ENCODE results near the gene LCN12. TPM values are rescaled to one million over a fixed set of nuclear protein-coding genes. Genes with fewer than 3 reads are reported as not detected.

The LCN12 gene
- total RNA-seq, 1 experiment from 2014 or later = 0.55 TPM

- no peaks in the 10 kb centered on the region for H3K9me3 ChIP-seq (ENCODE audit: low read length)
- peaks cover 8% of the 10 kb centered on the region for H3K4me1 ChIP-seq (ENCODE audit: insufficient read depth, low read length)
- intact Hi-C loops (cut with micrococcal nuclease) = no loop called here
- ChIA-PET POLR2A (ENCODE audit: unreplicated experiment) (no interaction called here), CTCF (no interaction called here)
- ATAC-seq = no peak
- H3K4me3 ChIP-seq (ENCODE audit: low read length) = no peak overlapping the region
- no peak overlapping the region for H3K9ac ChIP-seq (ENCODE audit: low read length)
- no peaks in the 10 kb centered on the region for H3K36me3 ChIP-seq (ENCODE audit: low read depth, low read length)
- H4K20me1 ChIP-seq (ENCODE audit: low read length) = no peaks in the 10 kb centered on the region
- no peak overlapping the region for H3K27ac ChIP-seq (ENCODE audit: low read length)
- TF ChIP-seq CTCF (conservative IDR thresholded peaks at IDR 0.05; ENCODE audit: low read depth, low read length) (no peak), EZH2phosphoT487 (IDR thresholded peaks at IDR 0.05; ENCODE audit: borderline replicate concordance, low read length) (no peak), EZH2 (IDR thresholded peaks at IDR 0.05; ENCODE audit: low read length, unreplicated experiment) (no peak)
- H3K4me2 ChIP-seq (ENCODE audit: low read length) = no peak overlapping the region
- BruUV-seq (replicated peaks) = no TSS peak
- no peaks in the 10 kb centered on the region for H3K9me2 ChIP-seq (replicated peaks; ENCODE audit: low read length)
- DNase-seq = no peak
- H3K27me3 ChIP-seq (ENCODE audit: low read length) = no peaks in the 10 kb centered on the region
- H2AFZ ChIP-seq (ENCODE audit: low read length) = no peak overlapping the region
- H3F3A ChIP-seq (ENCODE audit: low read length, unreplicated experiment) = no peaks in the 10 kb centered on the region
- no peaks in the 10 kb centered on the region for H3K79me2 ChIP-seq (ENCODE audit: low read length)
These were observed 13.9 kb downstream of the LCN12 start for GRCh38 chr9:136965771-136966484.

GRCh38 chr9:136968333-136969127 is 16.5 kb downstream of the LCN12 start:
- TF ChIP-seq EZH2phosphoT487 (IDR thresholded peaks at IDR 0.05; ENCODE audit: borderline replicate concordance, low read length) (no peak), CTCF (conservative IDR thresholded peaks at IDR 0.05; ENCODE audit: low read depth, low read length) (no peak)
- ATAC-seq = no peak
- Histone ChIP-seq H3K36me3 (ENCODE audit: low read depth, low read length) (no peaks in the 10 kb centered on the region), H3K9ac (ENCODE audit: low read length) (no peak overlapping the region), H2AFZ (ENCODE audit: low read length) (no peak overlapping the region), H4K20me1 (ENCODE audit: low read length) (no peaks in the 10 kb centered on the region), H3K4me3 (ENCODE audit: low read length) (no peak overlapping the region), H3K4me2 (ENCODE audit: low read length) (no peak overlapping the region), H3K79me2 (ENCODE audit: low read length) (no peaks in the 10 kb centered on the region), H3K27ac (ENCODE audit: low read length) (no peak overlapping the region), H3K4me1 (ENCODE audit: insufficient read depth, low read length) (peaks cover 8% of the 10 kb centered on the region), H3K9me2 (replicated peaks; ENCODE audit: low read length) (no peaks in the 10 kb centered on the region), H3K27me3 (ENCODE audit: low read length) (no peaks in the 10 kb centered on the region), H3F3A (ENCODE audit: low read length, unreplicated experiment) (no peaks in the 10 kb centered on the region), H3K9me3 (ENCODE audit: low read length) (no peaks in the 10 kb centered on the region)
- POLR2A ChIA-PET (ENCODE audit: unreplicated experiment) = no interaction called here
- intact Hi-C loops (cut with micrococcal nuclease) = no loop called here
- no peak for DNase-seq
- BruUV-seq (replicated peaks) = no TSS peak
- CTCF ChIA-PET = no interaction called here

DNA sequence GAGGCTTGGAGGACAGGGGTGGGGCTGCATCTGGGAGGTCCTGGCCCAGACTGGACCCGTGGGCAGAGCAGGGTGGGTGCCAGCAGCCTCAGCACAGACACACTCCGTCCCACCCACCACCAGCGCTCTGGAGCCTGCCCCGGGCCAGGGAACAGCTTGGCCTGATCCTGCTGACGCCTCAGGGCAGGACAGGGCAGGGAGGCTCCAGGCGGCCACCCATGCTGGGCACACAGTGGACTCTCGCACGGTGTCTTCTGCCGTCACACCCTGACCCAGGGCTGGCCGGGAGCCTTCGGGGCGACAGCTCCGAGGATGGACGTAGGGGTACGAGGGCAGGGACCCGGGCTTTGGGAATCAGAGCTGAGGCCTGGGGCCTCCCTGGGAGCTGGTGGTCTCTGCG is 17.1 kb downstream of the LCN12 start:
- H3K9ac ChIP-seq (ENCODE audit: low read length) = no peak overlapping the region
- peaks cover 6% of the 10 kb centered on the region for H3K4me1 ChIP-seq (ENCODE audit: insufficient read depth, low read length)
- DNase-seq (no peak), ATAC-seq (no peak)
- POLR2A ChIA-PET (ENCODE audit: unreplicated experiment) = no interaction called here
- no peak overlapping the region for H2AFZ ChIP-seq (ENCODE audit: low read length)
- intact Hi-C loops (cut with micrococcal nuclease) = no loop called here
- no peaks in the 10 kb centered on the region for H3F3A ChIP-seq (ENCODE audit: low read length, unreplicated experiment)
- H3K9me2 ChIP-seq (replicated peaks; ENCODE audit: low read length) = no peaks in the 10 kb centered on the region
- CTCF ChIA-PET = no interaction called here
- no peaks in the 10 kb centered on the region for H3K9me3 ChIP-seq (ENCODE audit: low read length)
- no peaks in the 10 kb centered on the region for H3K36me3 ChIP-seq (ENCODE audit: low read depth, low read length)
- no peaks in the 10 kb centered on the region for H3K79me2 ChIP-seq (ENCODE audit: low read length)
- no peak for TF ChIP-seq EZH2phosphoT487 (IDR thresholded peaks at IDR 0.05; ENCODE audit: borderline replicate concordance, low read length)
- TF ChIP-seq CTCF (conservative IDR thresholded peaks at IDR 0.05; ENCODE audit: low read depth, low read length) = no peak
- no peak for TF ChIP-seq EZH2 (IDR thresholded peaks at IDR 0.05; ENCODE audit: low read length, unreplicated experiment)
- no peak overlapping the region for H3K4me3 ChIP-seq (ENCODE audit: low read length)
- no peak overlapping the region for H3K27ac ChIP-seq (ENCODE audit: low read length)
- H3K27me3 ChIP-seq (ENCODE audit: low read length) = no peaks in the 10 kb centered on the region
- H3K4me2 ChIP-seq (ENCODE audit: low read length) = no peak overlapping the region
- H4K20me1 ChIP-seq (ENCODE audit: low read length) = no peaks in the 10 kb centered on the region
- no TSS peak for BruUV-seq (replicated peaks)

All from PC-3 (cell line).